HG03139 (cell line): Measurements from ENCODE around the gene SMIM24.
"Not testable (repeated sequence)": the region's sequence is repeated elsewhere in the genome, so short reads cannot be mapped to it uniquely, and the experiment has no call there.

ENCODE experiments used
- ATAC-seq: cut with Tn5 transposase; IDR thresholded peaks from one replicate; pipeline ENCODE4 v1.9.1; 2021; ENCODE audit not compliant: unreplicated experiment

The SMIM24 gene

DNA sequence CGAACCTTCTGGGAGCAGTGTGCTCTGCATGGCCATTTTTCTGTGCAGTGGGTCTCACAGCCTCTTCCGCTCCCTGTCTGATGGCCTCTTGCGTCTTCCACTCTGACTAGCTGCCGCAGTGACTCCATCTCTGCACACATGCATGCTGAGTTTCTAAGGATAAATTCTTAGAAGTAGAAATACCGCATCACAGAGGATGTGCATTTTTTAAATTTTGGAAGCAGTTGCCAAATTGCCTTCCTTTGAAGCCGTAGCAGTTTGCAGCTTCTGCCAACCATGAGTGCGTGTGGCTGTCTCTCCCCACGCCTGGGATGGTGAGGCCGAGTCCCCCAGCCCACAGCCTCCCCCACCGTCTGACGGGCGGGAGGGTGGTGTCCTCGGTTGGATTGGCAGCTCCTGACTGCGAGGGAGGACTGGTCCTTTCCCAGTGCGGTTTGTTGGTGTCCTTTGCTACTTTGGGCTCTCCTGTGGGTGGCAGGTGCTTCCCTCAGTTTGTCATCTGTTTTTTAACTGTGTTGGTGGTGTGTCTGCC is 35.6 kb upstream of the SMIM24 start:
- ATAC-seq = no peak

DNA sequence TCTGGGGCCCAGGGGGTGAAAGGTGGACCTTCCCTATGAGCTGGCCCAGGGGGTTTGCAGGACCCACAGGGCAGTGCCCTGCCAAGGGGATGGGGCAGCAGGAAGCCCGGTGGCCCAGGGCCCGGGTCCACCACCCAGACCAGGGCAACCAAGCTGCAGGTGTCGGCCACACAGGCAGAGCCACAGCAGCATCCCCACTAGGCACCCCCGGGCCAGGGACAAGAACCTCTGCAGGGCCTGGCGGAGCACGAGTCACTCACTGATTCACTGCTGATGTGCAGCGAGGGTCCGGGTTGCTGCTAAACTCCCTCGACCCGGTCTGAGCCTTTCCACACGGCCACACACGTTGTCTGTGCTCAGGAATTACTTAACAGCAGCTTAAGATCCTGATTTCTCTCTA is 34.6 kb upstream of the SMIM24 start:
- no peak for ATAC-seq

DNA sequence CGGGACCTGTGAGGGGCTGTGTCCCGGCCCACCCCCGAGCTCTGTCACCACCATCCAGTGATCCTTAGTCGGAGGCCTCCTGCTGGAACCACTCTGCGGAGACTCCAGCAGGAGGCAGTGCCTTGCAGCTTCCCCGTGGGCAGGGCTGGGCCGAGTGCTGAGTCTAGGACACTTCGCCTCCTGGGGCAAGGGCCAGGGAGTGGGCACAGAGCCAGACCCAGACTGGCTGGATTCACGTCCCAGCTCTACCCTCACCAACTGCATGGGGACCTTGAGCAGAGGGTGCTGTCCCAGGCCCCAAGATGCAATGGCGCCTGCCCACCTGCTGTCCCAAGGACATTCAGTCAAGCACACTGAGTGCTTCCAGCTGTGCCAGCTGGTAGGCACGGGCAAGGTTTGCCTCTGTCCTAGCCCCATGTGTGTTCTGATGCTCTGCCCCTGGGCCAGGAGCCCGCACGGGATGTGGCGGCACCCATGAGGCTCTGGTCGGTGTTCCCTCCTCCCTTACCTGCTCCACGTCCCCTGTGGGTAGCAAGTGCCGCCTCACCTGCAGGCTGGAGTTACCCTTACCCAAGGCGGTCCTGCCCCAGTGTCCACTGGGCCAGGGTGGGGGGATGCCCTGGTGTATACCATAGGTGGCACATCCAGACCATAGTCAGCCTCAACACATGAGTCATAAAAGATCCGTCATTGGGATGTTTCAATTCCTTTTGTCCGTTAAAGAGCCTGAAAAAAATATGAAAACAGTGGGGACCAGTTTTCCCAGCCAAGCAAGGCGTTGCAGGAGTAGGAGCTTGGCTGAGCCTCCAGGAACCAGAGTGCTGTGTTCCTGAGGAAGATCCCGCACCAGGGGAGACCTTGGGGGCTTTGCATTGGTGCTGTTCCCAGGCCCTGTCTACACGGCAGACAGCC is 33.2 kb upstream of the SMIM24 start:
- no peak for ATAC-seq

DNA sequence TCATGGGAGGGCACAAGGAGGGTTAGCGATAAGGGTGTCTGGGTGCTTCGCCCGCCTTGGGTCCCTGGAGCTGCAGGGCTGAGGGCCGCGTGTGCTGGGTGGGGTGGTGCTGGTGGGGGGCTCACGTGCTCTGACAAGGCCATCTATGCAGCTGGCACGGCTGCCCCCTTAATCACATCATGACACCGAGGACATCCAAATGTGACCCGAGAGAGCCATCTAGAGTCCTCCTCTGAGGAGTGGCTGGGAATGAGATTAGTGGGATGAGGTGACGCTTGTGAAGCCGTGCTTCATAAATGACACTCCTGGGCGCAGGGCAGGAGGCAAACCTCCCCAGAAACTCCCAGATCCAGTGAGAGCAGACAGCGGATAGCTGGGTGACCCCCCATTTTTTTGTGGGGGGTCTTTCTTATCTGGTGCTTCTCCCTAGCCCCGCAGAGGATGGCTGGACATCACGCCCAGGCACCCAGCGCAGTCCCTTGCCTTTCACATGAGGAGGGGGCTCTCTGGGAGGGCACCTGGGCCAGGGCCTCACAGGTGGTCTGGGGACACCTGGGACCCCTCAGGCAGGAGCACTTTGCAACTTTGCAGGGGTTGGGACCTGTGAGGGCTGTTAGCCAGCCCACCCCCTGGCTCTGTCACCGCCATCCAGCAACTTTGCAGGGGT is 32.4 kb upstream of the SMIM24 start:
- no peak for ATAC-seq

DNA sequence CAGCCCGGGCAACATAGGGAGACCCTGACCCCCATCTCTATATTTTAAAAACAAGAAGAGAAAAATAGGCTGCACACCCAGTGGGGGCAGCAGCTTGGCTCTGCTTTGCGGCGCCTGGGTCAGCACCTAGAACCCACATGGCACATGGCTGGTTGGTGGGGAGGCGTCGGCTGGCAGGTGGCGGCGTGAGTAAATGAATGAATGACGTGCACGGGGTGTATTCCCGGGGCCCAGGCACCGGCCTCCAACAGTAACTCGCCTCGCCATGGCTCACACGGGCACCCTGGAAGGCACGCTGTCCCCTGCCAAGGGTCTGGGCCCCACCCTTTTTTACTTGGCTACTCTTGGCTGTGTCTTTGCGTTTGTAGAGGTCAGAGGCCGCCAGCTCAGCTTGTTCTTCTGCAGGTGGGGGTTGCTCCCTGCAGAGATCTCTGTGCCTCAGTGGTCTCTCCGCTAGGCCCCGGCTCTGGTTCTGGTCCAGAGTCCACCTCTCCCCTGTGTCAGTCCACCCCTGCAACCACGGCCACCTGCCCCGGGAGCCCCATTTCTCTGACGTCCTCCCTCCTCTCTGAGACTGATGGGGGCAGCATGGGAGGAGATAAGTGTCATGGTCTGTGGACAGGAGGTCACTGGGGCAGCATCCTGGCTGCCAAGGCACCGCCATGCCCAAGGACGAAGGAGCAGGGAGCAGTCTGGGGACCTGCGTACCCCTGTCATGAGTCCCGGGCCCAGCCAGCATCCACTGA is 31.4 kb upstream of the SMIM24 start:
- ATAC-seq = no peak

DNA sequence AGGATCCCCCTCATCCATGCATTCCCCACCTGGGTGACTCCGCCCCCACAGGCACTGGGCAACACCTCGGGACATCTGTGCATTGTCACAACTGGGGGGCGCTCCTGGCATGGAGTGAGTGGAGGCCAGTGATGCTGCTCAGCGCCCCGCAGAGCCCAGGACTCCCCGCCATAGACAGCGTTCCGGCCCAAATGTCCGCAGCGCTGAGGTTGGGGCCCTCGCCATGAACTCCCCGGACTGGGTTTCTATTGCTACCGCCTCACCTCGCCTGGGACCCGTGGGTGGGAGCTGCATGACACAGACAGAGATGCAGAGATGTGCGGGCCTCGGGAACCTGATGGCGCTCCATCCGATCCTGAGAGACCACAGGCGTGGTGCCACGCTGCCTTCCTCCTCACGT is 30.4 kb upstream of the SMIM24 start:
- ATAC-seq = no peak

DNA sequence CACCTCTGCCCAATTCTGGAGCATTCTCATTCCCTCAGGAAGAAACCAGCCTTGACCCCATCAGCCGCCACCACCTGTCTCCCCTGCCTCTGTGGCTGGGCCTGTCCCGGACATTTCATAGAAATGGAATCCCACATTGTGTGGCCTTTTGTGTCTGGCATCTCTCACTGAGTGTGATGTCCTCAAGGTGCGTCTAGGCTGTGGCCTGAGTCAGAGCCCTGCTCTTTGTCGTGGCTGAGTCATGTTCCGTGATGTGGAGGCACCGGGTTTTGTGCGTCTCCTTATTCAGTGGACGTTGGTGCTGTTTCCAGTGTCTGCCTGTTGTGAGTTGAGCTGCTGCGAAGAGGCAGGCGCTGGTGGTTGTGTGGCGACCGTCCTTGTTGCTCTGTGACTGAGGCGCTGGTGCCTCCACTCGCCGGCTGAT is 29.3 kb upstream of the SMIM24 start:
- no peak for ATAC-seq

DNA sequence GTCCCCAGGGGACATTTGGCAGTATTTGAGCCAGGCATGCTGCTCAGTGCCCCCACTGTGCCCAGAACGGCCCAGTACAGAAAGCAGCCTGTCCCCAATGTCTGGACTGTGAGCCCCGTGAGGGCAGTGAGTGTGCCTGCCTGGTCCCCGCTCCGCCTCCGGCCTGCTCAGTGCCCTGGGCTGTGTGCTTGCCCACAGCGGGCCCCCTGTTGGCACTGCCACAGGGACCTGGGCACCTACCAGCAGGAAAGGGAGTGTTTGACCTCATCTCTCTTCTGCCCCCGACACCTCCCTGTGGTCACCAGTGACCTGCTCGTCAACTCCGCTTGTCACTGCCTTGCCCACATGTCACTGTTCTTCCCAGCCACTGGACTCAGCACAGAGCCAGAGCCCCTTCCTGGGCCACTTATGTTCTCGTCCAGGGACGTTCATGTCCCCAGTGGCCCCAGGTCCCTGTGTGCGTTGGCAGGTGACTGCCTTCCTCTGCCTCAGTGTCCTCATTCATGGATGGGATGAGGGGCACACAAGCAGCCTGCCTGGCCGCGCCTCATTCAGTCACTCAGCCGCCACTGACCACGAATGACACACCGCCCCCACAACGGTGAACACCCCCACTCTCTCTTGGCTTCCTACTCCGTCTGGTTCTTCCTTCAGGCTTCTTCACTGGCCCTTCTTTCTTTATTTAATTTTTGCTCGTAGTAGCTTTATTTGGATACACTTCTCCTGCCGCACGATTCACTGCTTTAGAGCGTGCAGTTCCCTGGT is 28.6 kb upstream of the SMIM24 start:
- no peak for ATAC-seq

DNA sequence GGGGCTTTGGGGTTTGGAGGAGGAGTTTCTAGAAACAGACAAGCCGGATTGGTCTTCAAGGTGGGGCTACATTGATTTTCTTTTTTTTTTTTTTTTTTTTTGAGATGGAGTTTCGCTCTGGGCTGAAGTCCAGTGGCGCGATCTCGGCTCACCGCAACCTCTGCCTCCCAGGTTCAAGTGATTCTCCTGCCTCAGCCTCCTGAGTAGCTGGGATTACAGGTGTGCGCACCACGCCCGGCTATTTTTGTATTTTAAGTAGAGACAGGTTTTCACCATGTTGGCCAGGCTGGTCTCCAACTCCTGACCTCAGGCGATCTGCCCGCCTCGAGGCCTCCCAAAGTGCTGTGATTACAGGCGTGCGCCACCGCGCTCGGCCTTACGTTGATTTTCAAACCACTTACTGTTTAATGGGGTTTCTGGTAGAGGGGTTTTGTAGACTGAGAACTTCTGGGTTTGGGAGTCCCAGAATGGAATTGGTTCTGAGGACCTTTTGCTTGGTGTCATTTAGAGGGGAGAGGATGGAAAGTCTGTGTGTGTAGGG is 27.9 kb upstream of the SMIM24 start:
- ATAC-seq = not testable (repeated sequence)

DNA sequence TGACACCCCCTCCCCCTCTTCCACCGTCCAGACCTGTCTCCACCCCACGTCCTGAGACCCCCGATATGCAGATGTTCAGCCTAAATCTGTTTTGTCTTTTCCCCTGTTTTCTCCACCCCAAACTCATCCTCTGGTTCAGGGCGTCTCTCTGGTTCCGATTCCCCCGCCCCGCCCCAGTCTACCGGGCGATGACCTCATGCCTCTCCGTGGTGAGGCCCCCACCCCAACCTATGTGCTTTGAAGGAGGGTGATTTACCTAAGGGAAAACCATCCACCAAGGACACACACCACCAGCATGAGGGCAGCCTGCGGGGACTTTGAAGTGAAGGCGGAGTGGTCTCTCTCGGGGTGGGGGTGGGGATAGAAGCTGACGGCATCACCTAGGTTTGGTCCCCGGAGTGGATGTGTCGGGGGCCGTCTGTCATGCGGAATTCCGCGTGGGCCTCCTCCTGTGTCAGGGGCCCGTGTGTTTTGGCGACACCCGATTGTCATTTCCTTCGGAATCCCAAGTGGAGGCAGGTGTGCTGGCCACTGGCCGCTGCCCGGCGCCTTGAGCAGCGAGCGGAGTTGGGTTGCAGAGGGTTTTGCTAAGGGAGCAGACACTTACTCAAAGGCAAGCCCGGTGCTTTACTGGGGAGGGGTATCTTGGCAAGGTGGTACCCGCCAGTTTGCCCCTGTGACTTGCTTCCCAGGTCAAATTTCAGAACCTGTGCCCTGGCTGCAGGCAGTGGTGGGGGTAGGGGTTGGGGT is 27.2 kb upstream of the SMIM24 start:
- no peak for ATAC-seq

DNA sequence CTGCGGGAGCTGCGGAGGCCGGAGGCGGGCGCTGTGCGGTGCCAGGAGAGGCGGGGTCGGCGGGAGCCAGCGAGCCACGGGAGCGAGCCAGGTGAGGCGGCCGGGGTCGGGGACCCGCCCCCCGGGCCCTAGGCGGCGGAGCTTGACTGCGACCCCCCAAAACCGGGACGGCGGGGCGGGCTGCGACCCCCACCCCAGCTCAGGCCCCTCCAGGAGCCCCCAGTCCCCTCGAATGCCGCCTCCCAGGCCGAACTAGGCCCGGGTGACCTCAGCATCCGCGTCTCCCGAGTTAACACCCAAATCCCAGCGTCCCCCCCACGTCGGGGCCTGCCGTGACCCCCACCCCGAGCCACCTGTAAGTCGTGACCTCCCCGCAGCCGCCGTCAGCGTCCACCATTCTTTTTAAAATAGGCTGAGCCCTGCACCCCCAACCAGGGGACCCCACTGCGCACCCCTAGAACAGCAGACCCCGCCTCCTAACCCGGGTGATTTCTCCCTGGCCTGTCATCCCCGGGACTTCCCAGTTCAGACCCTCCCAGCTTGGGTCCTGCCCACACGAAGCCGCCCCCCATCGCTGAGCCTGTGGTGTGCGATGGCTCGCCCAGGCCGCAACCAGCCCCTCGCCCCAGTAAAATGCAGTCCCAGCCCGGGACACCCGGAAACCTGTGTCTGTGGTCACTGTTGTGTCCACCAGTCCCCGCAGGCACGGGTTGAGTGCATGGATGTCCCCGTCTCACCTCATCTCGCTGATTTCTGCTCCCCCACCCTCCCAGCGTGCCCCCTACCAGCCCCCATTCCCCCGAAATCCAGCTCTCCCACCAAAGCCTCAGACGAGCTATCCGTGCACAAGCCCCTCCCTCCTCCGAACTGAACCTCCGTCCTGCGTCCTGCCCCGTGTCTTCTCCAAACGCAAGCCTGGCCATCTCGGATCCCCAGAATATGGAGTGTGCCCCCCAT is 26.3 kb upstream of the SMIM24 start:
- ATAC-seq = peak; percentile 19

DNA sequence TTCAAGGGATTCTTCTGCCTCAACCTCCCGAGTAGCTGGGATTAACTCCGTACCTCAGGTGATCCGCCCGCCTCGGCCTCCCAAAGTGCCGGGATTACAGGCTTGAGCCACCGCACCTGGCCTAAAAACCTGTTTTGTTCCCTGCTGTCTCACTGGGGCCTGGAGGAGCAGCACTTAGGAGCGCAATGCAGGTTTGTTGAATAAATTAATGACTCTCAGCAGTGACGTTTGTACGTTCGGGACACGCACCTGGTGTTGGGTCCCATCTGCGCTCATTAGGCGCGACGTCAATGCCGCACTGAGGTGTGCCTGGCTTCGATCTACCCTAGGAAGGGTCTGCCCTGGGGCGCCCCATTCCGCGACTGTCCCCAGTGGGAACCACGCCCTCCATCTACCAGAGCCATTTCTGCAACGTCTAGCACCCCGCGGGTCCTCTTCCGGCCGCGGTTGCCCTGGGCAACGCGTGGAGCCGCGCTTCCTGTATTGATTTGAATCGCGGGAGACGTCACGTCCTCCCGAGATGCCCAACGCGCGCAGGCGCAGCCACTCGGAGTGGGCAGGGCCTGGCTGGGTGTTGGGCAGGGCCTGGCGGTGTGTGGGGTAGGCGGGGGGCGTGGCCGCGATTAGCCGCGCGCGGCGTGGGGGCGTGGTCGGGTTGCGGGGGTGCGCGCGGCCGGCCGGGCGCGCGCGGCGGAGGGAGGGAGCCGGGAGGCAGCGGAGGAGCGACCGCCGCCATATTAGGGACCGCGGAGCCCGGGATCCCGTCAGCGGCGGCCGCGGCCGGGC is 25.5 kb upstream of the SMIM24 start, which contains the start of gene FZR1:
Gene FZR1 (plus strand): TSS at position 714 of the 786 bp plus-strand sequence. CDS start 16,679 bp downstream, outside the sequence.
- ATAC-seq = peak; percentile 80

DNA sequence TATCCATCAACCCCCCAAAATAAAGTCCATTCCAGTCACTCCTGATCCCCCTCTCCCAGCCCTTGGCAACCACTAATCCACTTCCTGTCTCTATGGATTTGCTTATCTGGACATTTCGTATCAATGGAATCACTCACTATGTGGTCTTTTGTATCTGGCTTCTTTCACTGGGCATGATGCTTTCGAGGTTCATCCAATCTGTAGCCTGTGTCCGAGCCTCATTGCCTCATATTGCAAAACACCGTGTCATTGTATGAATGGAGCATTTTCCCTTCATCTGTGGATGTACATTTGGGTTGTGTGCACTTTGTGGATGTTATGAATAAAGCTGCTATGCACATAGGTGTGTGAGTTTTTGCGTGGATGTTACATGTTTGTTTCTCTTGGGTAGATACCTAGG is 24.4 kb upstream of the SMIM24 start:
- ATAC-seq = no peak

DNA sequence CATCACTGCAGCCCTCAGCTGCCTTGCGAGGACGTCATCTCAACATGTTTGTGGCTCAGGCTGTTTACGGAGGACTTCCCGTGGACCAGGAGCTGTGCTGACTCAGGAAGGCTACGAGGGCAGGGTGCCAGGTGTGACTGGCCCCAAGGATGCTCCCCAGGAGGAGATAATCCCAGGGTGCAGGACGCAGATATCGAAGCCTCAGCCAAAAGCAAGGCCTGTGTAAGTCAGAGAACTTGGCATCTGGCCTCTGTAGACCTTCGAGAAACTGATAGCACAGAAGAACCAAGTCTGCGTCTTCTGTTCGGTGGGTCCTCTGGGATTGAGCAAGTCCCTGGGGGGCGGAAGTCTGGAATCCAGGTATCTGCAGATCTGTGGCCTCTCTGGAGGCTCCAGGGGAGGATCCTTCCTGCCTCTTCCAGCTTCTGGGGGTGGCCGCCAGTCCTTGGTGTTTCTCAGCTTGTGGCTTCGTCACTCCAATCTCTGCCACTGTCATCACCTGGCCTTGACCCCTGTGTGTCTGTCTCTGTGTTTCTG is 22.8 kb upstream of the SMIM24 start:
- ATAC-seq = no peak

DNA sequence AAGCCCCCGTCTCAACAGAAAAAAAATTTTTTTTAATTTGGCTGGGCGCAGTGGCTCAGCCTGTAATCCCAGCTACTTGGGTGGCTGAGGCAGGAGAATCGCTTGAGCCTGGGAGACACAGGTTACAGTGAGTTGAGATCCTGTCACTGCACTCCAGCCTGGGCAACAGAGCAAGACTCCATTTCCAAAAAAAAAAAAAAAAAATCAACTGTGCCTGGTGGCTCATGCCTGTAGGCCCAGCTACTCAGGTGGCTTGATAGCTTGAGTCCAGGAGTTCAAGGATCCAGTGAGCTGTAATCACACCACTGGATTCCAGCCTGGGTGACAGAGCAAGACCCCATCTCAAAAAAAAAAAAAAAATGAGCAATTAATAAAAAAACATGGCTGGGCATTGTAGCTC is 21.5 kb upstream of the SMIM24 start:
- ATAC-seq = no peak

DNA sequence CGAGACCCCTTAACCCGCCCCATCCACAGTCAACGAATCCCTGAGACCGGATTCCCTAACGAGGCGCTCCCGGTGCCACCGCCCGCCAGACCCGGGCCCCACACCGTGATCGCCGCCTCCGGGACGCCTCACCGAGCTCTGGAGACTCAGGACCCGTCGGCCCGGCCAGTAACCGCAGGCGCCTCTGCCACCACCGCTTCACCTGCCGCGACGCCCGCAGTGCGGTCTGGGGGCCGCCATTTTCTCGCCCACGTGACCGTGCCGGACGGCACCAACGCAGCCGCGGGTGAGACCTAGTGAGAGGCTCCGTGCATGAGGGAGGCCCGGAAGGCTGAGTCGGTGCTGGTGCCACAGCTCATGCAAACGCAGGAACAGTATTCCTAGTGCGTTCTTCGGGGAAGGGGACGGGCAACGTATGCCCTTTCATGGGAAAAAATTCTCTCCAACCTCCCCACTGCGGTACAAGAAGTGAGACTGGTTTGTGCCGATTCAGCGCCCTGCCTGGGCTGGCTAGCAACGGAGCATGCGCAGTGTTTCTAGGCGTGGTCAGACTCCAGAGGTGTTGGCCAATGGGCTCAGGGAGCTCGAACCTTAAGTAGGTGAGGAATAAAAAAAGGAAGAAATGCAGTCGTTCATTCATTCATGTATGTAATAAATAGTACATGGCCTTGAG is 20.2 kb upstream of the SMIM24 start, which contains the start of gene DOHH:
Gene DOHH (minus strand): TSS at position 246 of the 673 bp plus-strand sequence. CDS start 3,860 bp downstream, outside the sequence.
- ATAC-seq = peak; percentile 75
